NCI-H2227 (cell line): ENCODE data around the gene GNAI2.
"Not testable (repeated sequence)": the region's sequence is repeated elsewhere in the genome, so short reads cannot be mapped to it uniquely, and the experiment has no call there.

Experiments
- DNase-seq: peaks from one replicate; lab custom pipeline; 2025; ENCODE audit not compliant: unreplicated experiment; lab: John Stamatoyannopoulos, UW

The GNAI2 gene

DNA sequence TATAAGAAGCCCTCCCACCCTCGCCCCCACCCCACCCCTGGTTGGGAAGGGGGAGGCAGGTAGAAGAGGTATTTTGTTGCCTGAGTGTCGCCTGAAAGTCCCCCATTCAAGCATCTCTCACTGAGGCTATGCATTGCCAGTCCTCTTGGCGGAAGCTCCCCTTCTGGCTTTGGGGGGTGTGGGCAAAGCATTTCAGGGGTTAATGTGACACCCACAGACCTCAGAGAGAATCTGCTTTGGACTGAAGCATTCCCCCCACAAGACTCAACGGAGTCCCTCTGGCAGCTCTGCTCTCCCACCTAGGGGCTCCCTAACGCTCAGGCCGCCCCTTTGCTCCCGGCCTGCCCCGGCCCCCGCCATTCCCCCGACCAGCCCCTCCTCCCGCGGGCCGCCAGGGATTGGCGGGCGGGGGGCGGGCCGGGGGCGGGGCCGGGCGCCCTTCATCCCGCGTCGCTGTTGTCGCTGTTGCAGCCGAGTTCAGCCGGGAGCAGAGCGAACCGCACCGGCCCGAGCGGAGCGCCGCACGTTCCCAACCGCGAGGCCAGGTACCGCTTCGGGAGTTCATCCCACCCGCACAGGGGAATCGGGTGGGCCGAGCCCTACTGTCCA lies 31.1 kb upstream of the GNAI2 start, which contains the start of gene SLC38A3:
Gene SLC38A3, plus strand, starts transcription at position 468 of the 609 bp plus-strand sequence. CDS start 8,929 bp downstream, outside the sequence.
- peak; percentile 46 for DNase-seq

DNA sequence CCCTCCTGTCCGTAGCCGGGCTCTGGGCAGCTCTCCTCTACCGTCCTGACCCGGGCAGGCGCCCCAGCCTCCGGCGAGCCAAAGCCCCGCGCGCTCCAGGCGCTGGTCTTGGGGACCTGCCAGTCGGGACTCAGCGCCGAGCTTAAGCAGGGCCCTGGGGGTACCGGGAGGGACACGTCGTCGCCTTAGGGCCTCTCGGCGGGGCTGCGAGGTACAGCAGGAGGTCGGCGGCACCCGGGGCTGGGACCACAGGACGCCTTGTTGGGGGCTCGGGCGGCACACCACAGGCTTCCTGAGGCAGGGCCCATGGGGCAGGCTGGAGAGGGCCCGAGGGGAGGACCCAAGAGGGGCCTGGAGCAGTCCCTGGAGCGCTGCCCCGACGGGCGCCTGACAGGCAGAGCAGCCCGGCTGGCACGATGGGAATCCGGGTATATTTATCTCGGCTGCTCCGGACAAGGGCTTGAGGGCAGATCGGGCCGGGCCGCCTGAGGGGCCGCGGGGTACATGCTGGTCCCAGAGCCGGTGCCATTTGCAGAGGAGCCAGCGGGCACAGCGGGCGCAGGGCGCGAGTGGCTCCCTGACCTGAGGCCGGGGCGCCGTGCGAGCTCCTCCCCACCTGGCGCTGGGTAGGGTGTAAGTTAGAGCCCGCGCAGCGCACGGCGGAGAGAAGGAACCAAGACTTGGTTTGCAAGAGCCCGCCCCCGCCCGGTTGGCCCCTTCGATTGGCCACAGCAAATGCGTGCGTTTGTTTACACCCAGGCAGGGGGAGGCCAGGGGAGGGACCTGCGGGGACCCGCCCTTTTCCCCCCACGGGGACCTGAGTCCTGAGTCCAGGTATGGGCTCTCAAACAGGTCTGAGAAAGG lies 30.4 kb upstream of the GNAI2 start:
- DNase-seq, result peak; percentile 50

DNA sequence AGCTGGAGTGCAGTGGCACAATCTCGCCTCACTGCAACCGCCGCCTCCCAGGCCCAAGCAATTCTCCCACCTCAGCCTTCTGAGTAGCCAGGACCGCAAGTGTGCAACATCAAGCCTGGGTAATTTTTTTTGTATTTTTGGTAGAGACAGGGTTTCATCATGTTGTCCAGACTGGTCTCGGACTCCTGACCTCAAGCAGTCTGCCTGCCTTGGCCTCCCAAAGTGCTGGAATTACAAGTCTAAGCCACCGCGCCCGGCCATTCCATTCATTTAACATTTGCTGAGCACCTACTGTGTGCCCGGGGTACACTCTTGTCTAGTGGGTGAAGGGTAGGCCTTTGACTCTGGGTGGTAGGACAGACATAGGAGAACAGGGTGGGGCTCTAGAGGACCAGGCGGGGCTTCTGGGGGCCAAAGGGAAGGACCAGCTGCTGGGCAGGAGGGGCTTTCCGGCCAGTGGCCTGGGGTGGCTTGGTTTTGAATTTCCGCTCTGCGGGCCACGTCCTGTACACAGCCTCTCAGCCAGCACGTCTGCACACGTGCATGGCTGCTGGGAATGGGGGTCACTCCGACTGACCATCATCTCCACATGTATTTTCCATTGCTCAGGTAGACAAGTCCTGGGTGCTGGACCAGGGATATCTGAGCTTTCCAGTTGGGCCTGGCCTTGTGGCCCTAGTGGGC lies 28.5 kb upstream of the GNAI2 start:
- no peak for DNase-seq

DNA sequence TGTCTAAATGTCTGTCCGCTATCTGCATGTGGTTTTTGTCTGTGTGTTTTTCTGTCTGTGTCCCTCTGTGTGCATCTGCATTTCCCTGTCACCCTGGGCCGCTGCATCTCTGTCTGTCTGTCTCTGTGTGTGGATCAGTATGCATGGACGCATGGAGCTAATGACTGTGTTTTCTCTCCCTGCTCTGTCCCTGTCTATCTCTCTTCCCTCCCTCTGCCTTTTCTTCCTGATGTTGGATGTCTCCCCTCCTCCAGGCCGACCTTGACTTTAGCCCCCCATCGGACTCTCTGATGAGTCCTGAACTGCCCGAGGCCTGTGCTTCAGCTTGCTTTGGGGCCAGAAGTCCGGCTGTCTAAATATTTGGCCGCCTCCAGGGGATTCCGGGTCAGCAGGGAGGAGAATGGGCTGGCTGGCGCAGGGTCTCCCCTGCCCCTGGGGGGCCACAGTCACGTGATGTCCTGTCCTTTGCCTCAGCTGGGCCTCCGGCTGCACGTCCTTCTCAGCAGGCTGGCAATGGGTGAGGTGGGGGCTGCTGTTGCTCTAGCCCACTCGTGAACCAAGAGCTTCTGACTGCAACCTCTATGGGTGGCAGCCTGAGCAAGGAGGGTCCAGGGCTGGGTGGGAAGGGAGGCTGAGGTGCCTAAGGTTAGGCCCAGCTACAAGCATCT lies 27.2 kb upstream of the GNAI2 start:
- no peak for DNase-seq

DNA sequence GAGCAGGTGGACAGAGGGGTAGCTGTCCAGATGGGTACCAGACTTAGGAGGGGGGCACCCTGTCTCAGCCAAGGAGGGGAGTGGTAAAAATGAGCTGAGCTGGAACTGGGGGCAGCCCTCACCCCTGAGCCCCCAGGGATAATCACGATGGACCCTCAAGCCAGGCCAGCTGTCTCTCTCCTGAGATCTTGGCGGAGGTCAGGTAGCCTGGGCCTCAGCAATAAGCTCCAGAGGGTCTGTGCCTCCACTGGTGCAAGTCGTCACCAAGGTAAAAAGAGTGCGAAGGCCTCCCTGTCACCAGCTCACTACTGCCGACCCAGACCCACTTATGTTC lies 25.9 kb upstream of the GNAI2 start:
- DNase-seq, result no peak

DNA sequence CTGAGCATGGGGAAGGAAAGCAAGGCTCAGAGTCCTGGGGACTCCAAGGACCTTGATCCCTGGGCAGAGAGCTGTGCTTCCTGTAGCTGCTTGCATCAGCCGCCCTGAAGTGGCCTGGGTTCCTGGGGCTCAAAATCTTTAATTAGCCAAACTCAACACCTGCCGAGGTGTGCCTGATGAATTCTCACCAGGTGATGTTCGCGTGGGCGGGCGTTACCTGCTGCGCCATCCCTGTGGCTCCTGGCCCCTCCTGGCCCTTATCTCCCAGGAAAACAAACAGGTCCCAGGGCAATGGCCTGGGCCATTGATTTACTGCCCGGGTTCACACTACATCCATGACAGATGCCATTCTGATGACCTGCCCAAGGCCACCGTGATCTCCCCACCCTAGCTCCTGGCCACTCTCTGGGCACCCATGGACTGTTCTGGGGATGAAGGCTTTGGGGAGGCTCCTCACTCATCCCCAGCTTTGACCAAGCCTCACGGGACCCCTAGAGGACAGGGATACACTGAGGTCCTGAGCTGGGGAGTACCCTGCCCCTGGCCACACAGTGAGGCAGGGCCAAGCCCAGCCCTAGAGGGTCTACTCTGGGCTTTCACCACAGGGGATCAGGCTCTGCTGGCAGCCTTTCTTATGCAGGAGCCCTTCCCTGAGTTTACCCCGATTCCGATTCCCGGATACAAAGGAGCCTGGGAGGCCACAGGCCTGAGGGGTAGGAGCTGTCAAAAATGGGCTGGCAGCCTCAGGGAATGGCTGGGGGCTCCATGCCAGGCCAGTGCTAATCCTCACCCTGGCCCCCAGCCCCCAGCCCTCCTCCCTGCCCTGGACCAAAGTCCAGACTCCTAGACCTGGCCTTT lies 25.3 kb upstream of the GNAI2 start:
- DNase-seq, result no peak

DNA sequence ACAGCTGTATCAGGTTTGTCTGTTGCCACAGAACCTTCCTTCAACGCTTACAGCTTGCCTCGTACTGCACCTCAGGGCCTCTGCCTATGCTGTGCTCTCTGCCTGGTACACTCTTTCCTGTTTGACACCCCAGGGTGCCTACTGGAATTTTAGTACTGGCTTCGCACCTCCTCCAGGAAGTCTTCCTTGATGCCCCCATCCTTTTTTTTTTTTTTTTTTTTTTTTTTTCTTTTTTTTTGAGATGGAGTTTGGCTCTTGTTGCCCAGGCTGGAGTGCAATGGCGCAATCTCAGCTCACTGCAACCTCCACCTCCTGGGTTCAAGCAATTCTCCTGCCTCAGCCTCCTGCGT lies 24.7 kb upstream of the GNAI2 start:
- not testable (repeated sequence) for DNase-seq

DNA sequence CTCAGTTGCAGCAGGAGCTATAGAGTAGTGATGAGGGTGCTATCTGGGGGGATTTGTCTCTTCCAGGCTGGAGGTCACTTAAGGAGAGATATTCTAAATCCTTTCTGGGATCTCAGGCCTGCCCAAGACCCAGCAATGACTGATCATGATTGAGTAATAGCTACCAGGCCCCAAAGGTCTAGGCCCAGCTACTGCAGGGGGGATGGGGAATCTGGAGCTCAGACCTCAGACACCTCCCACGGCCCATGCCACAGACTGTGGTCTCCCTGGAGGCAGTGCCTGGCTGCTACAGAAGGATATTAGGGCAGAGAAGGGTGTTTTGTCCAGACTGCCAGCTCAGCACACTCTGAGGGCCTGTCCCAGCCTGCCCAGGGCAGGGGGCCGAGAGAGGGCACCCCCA lies 24.1 kb upstream of the GNAI2 start:
- DNase-seq, result no peak

DNA sequence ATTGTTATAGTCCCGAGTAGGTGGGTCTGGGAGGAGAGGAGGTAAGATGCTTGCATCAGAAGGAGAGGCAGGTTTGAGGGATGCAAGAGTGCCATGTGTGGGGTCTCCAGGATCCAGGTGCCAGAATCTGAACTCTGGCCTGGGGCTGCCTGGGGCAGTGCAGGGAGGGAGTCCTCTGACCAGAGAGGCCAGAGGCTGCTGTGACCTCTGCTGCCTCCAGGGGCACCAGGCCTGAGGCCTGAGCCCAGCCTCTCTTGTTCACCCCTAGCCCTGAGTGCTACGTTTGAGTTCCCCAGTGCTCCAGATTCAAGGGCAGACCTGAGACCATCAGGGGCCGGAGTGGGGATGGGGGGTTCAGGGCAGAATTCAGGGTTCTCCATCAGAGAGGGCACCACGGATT lies 23.5 kb upstream of the GNAI2 start:
- no peak for DNase-seq

DNA sequence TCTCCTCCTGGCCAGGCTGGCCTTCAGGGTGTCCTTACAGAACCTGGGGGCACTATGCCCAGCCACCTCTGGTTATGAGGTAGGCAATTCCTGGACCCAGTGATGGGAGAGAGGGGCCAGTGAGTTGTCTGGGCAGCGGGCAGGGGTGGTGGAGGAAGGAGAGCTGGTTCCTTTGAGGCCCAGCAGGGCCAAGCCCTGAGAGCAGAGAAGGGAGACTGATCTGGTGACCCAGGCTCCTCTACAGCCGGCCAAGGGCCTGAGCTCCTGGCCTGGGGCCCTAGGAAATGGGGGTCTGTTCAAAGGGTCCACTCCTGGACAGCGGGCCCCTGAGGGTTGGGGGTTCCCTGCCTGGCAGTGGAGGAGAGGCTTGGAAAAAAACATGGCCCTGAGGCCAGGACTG lies 23.0 kb upstream of the GNAI2 start:
- no peak for DNase-seq

DNA sequence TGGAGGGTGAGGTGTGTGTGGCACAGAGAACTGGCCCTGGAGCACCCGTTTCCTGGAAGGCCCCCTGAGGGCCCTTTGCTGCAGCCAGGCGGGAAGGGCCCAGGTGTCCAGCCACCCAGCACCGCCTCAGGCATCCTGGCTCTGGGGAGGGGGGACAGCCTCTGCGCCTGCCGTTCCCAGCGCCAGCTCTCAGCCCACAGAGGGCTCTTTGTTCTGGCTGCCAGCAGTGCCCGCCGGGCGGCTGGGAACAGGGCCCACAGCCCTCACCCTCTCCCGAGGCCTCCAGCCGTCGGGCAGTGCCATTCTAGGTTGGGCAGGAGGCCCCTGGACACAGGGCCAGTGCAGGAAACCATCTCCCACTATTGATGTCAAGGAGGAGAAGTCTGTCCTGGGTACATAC lies 22.6 kb upstream of the GNAI2 start:
- DNase-seq, result no peak

DNA sequence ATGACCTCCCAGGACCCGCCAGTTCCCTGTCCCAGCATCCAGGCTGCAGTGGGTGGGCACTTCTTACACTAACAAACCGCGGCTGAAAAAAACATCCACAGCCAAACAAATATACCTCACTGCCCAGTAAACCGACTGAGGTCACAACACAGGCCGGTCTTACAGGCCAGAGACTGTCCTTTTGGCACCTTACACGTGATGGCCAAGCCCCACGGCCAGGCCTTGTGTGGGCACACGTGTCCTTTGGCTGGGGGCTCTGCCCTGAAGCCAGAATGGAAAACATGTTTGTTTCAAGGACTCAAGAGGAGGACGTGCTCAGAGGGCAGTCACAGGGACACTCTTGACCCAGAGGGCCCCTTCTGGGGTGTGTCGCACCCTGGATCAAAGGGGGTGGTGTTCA lies 21.2 kb upstream of the GNAI2 start:
- no peak for DNase-seq

DNA sequence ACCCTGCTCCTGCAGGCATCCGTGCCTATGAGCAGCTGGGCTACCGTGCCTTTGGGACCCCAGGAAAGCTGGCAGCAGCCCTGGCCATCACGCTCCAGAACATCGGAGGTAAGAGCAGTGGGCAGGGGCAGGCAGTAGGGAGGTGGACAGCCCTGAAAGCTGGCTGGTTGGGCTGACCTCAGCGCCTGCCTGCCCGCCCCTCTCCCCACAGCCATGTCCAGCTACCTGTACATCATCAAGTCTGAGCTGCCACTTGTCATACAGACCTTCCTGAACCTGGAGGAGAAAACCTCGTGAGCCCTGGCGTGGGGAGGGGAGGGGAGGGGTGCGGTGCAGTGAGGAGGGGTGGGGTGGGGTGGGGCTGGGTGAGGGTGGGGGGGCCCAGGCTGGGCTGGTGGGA lies 20.5 kb upstream of the GNAI2 start:
- no peak for DNase-seq

DNA sequence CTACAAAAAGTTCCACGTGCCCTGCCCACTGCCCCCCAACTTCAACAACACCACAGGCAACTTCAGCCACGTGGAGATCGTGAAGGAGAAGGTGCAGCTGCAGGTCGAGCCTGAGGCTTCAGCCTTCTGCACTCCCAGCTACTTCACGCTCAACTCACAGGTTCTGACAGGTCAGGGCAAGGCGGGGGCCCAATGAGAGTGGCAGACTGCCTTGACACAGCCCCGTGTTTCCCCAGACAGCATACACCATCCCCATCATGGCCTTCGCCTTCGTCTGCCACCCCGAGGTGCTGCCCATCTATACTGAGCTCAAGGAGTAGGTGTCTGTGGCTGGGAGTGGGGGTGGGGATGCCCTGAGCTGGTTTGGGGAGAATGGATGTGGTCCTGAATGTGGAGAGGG lies 18.3 kb upstream of the GNAI2 start:
- DNase-seq, result no peak

DNA sequence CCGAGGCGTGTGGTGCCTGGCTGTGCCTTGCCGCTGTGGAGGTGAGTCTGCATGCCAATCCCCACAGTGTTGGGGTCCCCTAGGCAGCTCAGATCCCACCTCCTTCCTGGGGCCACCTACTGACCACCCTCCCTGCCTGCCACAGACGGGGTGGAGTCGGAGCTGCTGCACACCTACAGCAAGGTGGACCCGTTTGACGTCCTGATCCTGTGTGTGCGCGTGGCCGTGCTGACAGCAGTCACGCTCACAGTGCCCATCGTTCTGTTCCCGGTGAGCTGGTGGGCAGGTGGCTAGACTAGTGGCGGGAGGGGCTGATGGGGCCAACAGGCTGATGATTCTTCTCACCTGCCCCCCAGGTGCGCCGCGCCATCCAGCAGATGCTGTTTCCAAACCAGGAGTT lies 17.6 kb upstream of the GNAI2 start:
- no peak for DNase-seq

DNA sequence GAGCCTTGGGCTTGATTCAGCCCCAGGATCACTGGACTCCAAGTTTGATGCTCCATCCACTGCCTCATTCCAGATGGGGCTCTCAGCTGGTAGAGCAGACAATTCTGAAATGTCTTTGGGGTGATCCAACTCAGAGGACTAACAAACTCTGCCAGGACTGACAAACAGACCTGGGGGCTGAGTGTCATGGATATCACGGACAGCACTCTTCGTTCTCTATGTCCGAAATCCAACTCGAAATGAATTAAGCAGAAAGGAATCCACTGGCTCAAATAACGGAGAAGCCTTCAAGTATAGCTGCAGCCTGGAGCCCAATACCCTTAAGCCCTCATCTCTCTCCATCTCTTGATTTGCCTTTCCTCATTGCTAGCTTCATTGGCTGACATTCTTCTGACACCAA lies 16.7 kb upstream of the GNAI2 start:
- DNase-seq, result no peak

DNA sequence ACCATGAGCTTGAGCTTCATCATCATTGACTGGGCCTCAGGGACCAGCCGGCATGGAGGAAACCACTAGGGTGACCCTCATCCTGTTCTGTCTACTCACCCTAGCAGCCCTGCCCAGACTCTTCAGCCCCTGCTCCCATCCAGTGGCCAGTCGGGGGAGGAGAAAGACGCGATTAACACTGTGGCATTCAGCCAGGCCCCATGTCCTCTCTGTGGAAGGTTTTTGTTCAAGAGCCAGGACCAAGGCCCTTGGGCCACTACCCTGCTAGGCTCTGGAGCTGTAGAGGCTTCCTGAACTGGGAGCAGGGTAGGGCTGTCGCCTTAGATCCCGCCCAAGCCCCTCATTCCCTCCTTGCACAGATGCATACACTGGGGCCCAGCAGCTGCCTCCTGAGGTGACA lies 15.9 kb upstream of the GNAI2 start:
- no peak for DNase-seq

DNA sequence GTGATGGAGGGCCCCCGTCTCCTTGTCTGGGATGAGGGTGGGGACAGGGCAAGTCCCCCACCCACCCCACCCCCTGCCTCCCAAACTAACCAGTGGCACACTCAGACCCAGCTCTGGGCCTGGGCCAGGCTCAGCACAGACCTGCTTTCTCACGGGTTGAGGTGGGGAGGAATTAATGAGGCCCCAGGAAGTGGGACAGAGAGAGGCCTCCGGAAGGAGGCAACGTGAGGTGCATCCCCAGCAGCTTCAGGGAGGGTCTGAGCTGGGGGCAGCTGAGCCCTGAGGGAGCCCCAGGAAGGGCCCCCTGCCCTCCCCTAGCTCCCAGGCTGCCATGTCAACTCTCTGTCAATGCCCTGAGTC lies 15.0 kb upstream of the GNAI2 start:
- no peak for DNase-seq

DNA sequence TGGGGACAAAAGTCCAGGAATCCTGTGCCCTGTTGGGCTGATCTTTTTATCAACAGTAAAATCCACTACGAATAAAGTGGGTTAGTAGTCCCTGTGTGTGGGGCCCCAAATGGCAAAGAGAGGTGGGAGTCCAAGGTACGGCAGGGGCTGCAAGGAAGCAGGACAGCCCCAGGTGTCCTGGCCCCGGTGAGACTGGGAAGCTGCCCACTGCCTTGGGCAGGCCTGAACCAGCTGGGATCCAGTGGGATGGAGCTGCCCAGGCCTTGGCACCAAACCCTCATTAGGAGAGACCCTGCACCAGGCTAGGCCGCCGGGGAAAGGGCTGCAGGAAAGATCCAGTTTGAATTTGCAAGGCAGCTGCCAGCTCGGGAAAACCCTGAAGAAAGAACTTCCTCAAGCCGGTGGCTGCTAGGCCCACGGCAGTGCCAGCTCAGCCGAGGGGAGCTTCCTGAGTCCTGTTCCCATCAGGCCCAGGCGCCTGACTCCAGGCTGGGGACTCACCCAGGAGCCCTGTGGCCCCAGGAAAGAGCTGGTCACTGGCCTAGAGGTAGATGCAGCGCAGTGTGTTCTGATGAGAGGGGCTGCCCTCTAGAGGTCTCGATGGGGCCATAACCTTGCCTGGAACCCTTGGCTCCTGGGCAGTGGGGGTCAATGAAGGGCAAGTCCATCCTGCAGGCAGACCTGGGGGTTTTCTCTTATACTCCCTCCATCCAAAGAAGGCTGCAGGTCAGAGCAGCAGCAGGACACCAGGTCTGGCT lies 14.4 kb upstream of the GNAI2 start:
- DNase-seq, result no peak

DNA sequence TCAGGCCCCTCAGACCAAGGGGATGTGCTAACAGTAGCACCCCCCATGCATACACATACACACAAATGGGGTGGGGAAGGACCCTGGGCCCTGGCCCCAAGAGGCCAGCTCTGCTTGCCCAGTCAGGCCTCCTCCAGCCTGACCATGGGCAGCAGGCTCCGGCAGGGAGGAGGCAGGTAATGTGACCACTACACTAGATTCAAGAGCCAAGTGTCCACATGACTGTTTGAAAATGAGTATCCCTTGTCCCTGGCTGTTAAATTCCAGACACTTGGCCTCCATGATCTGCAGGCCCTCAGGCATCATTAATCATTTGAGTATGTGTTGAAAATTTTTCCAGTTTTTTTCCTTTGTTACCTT lies 13.9 kb upstream of the GNAI2 start:
- no peak for DNase-seq
